Upper lobe of right lung (tissue), 1 donor: ENCODE measurements around the gene ABLIM2. TPM values are rescaled to one million over a fixed set of nuclear protein-coding genes. Genes with fewer than 3 reads are reported as not detected.

Source experiments
- ATAC-seq: fragments of 200-7000 bp; cut with Tn5 transposase; one replicate; pipeline ENCODE4 v1.9.1; 2020; ENCODE audit warnings: mild to moderate bottlenecking, moderate library complexity
- DNase-seq: peaks from one replicate; pipeline ENCODE4 v3.0.0-alpha.2; 2020
- H3K27ac ChIP-seq: fragments of 200-600 bp; one replicate; pipeline ENCODE4 v1.8.0; 2022
- H3K27me3 ChIP-seq: fragments of 200-600 bp; one replicate; pipeline ENCODE4 v1.8.0; 2022; ENCODE audit warnings: mild to moderate bottlenecking
- H3K36me3 ChIP-seq: fragments of 200-600 bp; one replicate; pipeline ENCODE4 v1.8.0; 2022
- H3K4me1 ChIP-seq: fragments of 200-600 bp; one replicate; pipeline ENCODE4 v1.8.0; 2022
- H3K4me3 ChIP-seq: fragments of 200-600 bp; one replicate; pipeline ENCODE4 v1.8.0; 2022; ENCODE audit warnings: mild to moderate bottlenecking
- H3K9me3 ChIP-seq: fragments of 200-600 bp; one replicate; pipeline ENCODE4 v1.8.0; 2022
- intact Hi-C: fragments of 100-400 bp; cut with DNase I; formaldehyde crosslinking; loops from one replicate; pipeline ENCODE4 v1.11.0; 2022
- total RNA-seq: library from RNA; stranded (reverse); fragmentation: NEBNext Ultra II Directional; extraction: Animal tissue kit (Norgen Biotek cat#: 25700); gene quantifications from one replicate; pipeline ENCODE4 v1.2.1, GENCODE V29; 2021
- TF ChIP-seq, protein P1 (sequence below): fragments of 200-600 bp; IDR thresholded peaks from one replicate; pipeline ENCODE4 v1.8.0; 2022; ENCODE audit warnings: antibody characterized with exemption
- donor health status: DM: no; HTN: yes; CAD: no; lungs with severe emphysema.

ABLIM2 gene
- total RNA-seq, 1 donor from 2014 or later: 12.7 TPM

DNA sequence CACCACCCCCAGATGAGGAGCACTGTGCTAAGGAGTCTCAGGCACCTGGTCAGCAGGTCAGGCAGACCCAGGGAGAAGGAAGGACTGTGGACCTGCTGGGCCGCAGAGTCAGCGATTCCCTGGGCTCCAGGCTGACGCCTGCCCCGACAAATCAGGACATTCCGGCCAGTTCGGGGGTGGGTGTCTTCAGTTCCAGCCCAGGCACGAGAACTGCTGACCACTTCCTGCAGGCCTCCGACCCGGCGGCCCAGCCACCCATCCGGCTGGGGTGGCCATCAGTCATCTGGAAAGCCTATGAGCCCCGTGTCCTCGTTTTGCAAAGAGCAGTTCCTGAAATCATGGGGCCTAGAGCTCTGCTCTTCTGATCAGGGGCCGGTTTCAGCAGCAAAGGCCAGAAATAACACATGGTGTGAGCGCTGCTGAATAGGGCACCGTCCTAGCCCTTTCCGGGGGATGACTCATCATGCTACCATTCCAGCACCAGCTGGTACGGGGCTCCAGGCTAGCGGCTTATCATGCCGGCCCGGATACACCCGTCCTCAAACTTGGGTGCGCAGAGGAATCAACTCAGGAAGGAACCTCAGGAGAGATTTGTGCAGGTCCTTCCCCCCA lies 32.6 kb upstream of the ABLIM2 start:
- Histone ChIP-seq H3K4me3 (no peak overlapping the region), H3K36me3 (no peaks in the 10 kb centered on the region), H3K27me3 (no peaks in the 10 kb centered on the region), H3K27ac (peak overlapping the region; percentile 86), H3K9me3 (no peaks in the 10 kb centered on the region), H3K4me1 (peaks cover 53% of the 10 kb centered on the region)
- ATAC-seq (peak; percentile 74), DNase-seq (peak; percentile 84)
- TF ChIP-seq, protein P1, sequence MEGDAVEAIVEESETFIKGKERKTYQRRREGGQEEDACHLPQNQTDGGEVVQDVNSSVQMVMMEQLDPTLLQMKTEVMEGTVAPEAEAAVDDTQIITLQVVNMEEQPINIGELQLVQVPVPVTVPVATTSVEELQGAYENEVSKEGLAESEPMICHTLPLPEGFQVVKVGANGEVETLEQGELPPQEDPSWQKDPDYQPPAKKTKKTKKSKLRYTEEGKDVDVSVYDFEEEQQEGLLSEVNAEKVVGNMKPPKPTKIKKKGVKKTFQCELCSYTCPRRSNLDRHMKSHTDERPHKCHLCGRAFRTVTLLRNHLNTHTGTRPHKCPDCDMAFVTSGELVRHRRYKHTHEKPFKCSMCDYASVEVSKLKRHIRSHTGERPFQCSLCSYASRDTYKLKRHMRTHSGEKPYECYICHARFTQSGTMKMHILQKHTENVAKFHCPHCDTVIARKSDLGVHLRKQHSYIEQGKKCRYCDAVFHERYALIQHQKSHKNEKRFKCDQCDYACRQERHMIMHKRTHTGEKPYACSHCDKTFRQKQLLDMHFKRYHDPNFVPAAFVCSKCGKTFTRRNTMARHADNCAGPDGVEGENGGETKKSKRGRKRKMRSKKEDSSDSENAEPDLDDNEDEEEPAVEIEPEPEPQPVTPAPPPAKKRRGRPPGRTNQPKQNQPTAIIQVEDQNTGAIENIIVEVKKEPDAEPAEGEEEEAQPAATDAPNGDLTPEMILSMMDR: no peak
- intact Hi-C loops: no loop called here

DNA sequence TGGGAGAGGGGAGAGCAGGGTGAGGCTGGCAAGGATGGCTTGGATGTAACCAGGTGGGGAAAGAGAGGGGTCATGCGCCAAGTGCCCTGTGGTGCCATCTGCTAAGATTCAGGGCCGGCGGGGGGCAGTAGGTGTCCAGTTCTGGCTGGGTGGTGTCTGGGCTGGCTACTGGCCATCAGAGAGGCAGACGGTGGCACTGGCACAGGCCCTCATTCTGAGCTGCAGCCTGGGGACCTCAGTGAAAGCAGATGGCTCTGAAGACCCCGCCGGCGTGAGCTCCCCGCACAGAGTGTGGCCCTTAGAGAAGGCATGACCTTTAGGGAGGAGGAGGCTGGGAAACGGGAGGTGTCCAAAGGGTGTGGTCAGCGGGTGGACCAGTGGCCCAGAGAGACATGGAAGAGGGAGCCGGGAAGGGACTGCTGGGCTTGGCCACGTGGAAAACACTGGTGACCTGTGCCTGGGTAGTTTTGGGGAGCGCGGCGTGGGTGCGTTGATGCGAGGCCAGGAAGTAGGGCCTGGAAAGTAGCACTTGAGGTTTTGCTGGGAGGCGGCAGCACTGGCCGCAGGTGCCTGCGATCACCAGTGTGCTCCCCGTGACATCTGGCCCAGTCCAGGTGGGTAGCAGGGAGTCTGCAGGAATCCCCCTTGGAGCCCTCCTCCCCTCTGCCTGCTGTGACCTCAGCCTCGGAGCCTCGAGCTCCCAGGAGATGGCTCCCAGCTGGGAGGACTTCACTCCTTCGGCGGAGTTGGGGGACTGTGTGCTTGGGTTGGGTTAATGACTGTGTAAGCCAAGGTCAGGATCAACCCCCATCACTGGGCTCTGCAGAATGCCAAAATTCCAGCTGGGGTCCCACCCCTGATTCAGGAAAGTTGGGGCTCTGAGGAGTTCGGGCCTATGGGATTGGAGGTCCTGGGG lies 31.2 kb upstream of the ABLIM2 start:
- Histone ChIP-seq H3K4me3 (no peak overlapping the region), H3K36me3 (no peaks in the 10 kb centered on the region), H3K9me3 (no peaks in the 10 kb centered on the region), H3K27me3 (no peaks in the 10 kb centered on the region), H3K4me1 (peaks cover 49% of the 10 kb centered on the region), H3K27ac (peak overlapping the region; percentile 86)
- intact Hi-C loops: no loop called here
- ATAC-seq: no peak
- TF ChIP-seq, protein P1: no peak
- no peak for DNase-seq

DNA sequence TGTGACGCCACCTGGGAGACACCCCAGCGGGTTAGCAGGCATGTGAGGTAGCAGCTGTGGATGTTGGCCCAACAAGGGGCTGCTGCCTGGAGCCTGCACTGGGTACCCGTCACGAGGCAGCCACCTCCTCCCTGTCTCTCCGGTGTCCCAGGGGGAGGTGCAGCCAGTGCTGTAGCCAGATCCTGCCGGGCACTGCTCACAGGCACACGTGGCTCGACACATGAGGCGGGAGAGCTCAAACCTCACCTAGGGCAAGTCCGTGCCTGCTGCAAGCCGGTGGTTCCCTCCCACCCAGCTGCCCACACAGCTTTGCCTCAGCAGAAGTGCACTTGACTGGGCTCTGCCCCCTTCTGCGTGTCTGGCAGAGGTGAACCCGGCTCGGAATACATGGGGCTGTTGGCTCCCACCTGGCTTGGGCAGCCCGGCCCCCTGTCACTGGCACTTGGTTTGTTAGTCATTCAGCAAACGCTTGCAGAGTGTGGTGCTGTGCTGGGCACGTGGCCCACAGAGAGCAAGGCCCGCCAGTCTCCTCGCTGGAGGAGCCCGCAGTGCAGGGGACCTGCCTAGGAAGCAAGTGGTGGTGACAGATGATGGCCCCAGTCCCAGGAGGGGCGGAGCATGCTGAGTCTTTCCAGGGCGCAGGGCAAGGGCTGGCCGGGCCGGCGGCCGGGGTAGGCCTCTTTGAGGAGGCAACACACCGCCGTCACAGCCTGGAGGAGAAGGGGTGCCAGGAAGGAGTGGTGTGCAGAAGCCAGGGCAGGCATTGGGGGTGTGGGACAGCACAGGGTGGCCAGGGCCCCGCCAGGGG lies 30.3 kb upstream of the ABLIM2 start:
- H3K27me3 ChIP-seq: no peaks in the 10 kb centered on the region
- no peak overlapping the region for H3K4me3 ChIP-seq
- TF ChIP-seq, protein P1: no peak
- no peaks in the 10 kb centered on the region for H3K36me3 ChIP-seq
- peak; percentile 89 for DNase-seq
- H3K9me3 ChIP-seq: no peaks in the 10 kb centered on the region
- intact Hi-C loops: no loop called here
- H3K27ac ChIP-seq: peak overlapping the region; percentile 86
- peak; percentile 76 for ATAC-seq
- H3K4me1 ChIP-seq: peaks cover 49% of the 10 kb centered on the region

DNA sequence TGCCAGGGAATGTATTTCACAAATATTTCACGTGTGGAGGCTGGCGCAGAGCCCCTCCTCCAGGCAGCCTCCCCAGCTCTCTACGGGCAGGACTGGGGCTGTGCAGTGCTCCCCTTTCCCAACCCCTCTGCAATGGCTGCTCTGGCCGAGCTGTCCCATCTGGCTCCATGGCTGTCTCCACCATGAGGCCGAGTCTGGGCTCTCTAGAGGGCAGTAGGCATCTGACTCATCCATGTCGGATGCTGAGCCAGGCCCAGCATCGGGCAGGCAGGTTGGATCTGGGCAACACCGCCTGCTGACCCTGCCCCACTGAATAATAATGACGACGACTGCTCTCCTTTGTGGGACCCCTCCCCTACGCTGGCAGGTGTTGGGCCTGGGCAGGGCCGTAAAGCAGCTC lies 29.5 kb upstream of the ABLIM2 start:
- no peak overlapping the region for H3K4me3 ChIP-seq
- H3K9me3 ChIP-seq: no peaks in the 10 kb centered on the region
- DNase-seq (no peak), ATAC-seq (no peak)
- H3K36me3 ChIP-seq: no peaks in the 10 kb centered on the region
- H3K27me3 ChIP-seq: no peaks in the 10 kb centered on the region
- intact Hi-C loops: no loop called here
- no peak overlapping the region for H3K27ac ChIP-seq
- TF ChIP-seq, protein P1: no peak
- H3K4me1 ChIP-seq: peaks cover 54% of the 10 kb centered on the region

DNA sequence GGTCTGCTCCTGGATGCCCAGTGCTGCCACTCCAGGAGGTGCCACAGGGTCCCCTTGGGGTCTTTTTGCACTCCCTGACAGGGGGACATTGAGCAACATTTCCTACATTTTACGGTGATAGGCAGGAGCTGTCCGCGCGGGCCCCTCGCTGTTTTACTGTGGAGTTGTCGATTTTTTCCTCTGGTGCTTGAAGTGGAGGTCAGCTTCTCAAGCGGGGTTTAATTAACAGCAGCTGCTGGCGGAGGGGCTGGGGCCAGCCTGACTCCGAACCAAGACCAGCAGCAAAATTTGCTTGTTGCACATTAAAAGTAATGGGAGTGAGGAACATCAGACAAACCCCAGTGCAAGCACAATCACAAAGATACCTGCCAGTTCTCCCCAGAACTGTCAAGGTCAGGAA lies 27.3 kb upstream of the ABLIM2 start:
- Histone ChIP-seq H3K4me3 (no peak overlapping the region), H3K27me3 (no peaks in the 10 kb centered on the region), H3K9me3 (no peaks in the 10 kb centered on the region), H3K4me1 (peaks cover 55% of the 10 kb centered on the region), H3K36me3 (no peaks in the 10 kb centered on the region), H3K27ac (no peak overlapping the region)
- DNase-seq (no peak), ATAC-seq (no peak)
- TF ChIP-seq, protein P1: no peak
- intact Hi-C loops: no loop called here
